HEK293 (cell line): ENCODE measurements around the gene KIAA0232.

Experiments
- GFI1B ChIP-seq: fragments of 450-650 bp; formaldehyde crosslinking; IDR thresholded peaks from 2 replicates; pipeline ENCODE4 v1.5.1; 2016; ENCODE audit warnings: missing biosample characterization, missing genetic modification characterization
- KLF1 ChIP-seq: fragments of 450-650 bp; formaldehyde crosslinking; IDR thresholded peaks from 2 replicates; pipeline ENCODE4 v1.5.1; 2016; ENCODE audit warnings: missing biosample characterization, missing genetic modification characterization
- MYNN ChIP-seq: fragments of 450-650 bp; formaldehyde crosslinking; IDR thresholded peaks from 2 replicates; pipeline ENCODE4 v1.5.1; 2016; ENCODE audit warnings: missing biosample characterization, missing genetic modification characterization, borderline replicate concordance
- ZNF114 ChIP-seq: fragments of 450-650 bp; formaldehyde crosslinking; IDR thresholded peaks from 2 replicates; pipeline ENCODE4 v1.5.0; 2017; ENCODE audit warnings: missing biosample characterization, missing genetic modification characterization
- ZNF2 ChIP-seq: fragments of 450-650 bp; formaldehyde crosslinking; IDR thresholded peaks from 2 replicates; pipeline ENCODE4 v1.5.1; 2016; ENCODE audit warnings: missing biosample characterization, missing genetic modification characterization
- ZNF449 ChIP-seq: fragments of 450-650 bp; formaldehyde crosslinking; IDR thresholded peaks from 2 replicates; pipeline ENCODE4 v1.5.1; 2017; ENCODE audit warnings: missing biosample characterization, mild to moderate bottlenecking, missing genetic modification characterization, moderate library complexity
- ZNF549 ChIP-seq: fragments of 450-650 bp; IDR thresholded peaks from 2 replicates; pipeline ENCODE4 v1.5.1; 2018; ENCODE audit warnings: missing biosample characterization, missing genetic modification characterization, mild to moderate bottlenecking, inconsistent platforms, moderate library complexity
- ZNF585B ChIP-seq: fragments of 450-650 bp; formaldehyde crosslinking; IDR thresholded peaks from 2 replicates; pipeline ENCODE4 v1.5.1; 2016; ENCODE audit warnings: missing biosample characterization, missing genetic modification characterization
- ZNF707 ChIP-seq: fragments of 450-650 bp; formaldehyde crosslinking; IDR thresholded peaks from 2 replicates; pipeline ENCODE4 v1.5.1; 2016; ENCODE audit warnings: missing biosample characterization, missing genetic modification characterization

- TF ChIP-seq ZNF449 (no peak), ZNF114 (tag by site-specific recombination) (no peak), ZNF585B (tag by site-specific recombination) (no peak), KLF1 (no peak), GFI1B (tag by site-specific recombination) (no peak), ZNF2 (no peak), ZNF549 (no peak), MYNN (no peak), ZNF707 (no peak)
Measured at GRCh38 chr4:6753891-6754290, 28.6 kb upstream of the KIAA0232 start.
